Hypothalamus (tissue), 51 donors: ENCODE measurements around the gene PLCB4.

Source experiments
- DNase-seq, 51 donors: peaks; one replicate each; lab custom pipeline; 2025; lab: John Stamatoyannopoulos, UW

PLCB4 gene

DNA sequence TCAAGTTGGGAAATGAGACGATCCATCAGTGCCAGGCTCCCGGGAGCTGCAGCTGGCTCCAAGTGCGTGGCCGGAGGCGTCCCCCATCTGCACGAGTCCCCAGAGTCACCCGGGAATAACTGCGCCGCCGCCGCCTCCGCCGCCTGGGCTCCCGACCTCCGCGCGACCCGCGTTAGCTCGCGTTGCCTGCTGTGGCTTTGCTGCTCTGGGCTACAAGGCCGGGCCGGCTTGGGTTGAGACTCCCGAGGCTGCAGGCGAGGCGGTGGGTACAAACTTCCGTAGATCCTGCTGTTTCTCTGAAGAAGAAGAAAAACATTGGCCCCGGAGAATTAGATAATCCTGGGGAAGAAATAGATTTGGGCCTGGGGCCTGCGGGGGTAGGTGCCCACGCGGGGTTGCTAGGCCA lies 438.1 kb downstream of the PLCB4 start:
- DNase-seq = no peak

DNA sequence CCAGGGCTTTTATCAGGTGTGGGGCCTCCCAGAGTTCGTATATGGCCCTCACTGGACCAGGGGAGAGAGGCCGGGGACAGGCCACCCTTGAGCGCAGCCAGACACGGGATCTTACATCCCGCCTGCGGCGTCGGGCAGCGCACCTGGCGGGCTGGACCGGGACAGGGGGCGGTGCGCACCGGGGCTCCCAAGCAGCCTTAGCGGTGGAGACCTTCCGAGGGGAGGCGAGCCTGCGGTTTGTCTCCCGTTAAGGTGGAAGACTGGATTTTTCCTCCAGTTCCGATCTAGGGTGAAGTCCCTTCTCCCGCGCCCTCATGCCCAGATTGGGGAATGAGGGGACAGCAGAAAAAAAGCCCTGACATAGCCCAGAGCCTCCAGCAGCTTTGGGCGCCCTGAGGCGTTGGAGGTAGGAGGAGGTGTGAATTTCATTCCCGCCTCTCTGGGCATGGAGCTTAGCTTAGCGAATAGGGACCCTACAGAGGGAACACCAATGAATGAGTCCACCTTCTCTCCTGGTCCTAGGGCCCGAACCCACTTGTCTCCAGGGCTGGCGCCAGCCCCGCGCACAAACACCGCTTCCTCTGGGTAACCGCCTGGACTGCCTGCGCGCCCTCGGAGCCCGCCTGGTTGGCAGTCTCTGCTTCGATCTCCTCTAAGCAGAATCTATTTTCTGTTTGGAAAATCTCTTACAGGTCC lies 438.8 kb downstream of the PLCB4 start:
- no peak for DNase-seq

DNA sequence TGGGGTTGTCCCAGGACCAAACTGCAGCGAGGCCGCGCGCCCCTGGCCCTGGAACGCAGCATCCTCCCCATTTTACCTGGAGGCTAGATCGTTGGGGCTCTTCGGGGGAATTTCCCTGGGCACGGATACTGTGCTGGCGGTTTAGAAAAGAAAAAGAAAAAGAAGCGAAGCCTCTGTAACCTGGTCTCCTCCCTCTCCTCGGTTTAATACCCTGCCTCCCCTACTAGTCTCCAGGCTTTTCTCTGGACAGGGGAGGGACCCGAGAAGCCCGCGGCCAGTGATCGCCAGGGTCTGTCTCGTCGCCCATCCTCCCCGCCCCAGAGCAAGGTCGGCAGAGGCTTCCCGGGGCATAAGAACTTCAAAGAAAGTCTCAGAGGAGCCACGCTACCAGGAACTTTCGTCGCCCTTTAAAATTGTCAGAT lies 439.4 kb downstream of the PLCB4 start:
- no peak for DNase-seq

DNA sequence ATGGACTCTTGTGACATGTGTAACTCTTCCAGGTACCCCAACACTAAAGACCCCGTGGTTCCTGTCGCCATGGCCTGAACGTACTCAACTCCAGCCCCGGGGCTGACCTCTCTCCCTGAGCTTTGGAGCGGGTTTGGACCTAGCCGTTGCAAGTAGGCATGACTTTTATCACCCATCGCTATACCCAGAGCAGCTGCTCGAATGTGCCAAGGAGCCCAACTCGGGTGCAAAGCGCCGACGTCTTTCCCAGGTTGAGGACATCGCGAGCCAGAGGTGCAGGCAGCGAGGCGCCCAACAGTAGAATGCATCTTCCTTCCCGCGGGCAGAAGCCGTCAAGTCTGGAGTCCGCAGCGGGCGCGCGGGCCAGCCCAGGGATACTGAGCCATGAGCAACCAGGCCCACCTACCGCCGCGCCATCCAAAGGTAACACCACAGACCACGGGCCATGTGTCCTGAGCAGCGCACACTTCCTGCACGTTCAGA lies 439.9 kb downstream of the PLCB4 start:
- no peak for DNase-seq

DNA sequence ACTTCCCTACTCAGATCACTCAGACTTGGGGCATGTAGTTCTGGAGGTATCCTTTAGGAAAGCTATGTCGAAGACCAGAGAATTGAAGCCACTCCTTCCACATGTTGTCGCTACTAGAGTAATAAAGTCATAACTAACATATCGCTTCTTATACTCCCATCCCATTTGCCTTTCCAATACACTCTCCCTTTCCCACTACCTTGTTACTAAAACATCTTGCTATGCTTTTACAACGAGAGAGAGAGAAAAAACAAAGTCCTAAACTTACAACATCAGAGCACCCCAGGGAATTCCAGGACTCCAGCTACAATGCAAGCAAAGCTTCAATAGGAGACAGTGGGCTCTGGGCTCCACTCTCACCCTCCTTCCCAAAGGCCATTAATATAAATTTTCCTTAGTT lies 440.4 kb downstream of the PLCB4 start:
- DNase-seq = no peak

DNA sequence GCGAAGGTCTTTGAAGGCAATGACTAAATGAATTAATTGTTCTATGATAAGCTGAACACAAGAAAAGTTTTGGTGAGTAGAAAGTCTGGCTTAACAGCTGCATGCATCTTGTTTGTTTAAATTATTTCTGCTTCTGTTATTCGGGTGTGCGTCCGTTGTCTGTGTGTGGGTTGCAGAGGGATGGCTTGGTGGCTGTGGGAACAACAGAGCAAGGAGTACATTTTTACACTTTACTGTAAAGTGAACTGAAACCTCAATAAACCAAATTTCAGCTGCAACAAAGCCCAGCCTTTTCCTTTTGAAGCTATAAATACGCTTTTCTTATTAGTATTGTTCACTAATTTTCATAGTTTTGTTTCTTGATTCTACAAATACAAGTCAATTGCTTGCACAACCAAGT lies 442.0 kb downstream of the PLCB4 start:
- no peak for DNase-seq

DNA sequence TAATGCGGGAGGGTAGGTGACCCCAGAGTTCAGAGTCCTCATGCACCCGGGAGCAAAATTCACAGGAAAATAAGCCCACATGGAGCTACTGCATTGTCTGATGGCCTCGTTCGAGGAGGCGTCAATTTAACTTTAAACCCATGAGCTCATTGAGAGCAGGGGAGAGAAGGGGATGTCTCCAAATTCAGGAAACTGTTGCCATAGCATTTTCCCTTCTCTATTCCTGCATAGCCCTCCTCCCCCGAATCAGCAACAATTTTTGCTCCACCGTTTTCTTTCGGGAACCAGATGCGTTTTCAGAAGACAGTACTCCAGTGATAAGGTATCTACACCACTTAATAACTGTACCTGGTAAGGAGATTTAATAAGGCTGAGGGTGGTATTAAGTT lies 445.2 kb downstream of the PLCB4 start:
- DNase-seq = peak in 1 of 51 donors; percentile 69

DNA sequence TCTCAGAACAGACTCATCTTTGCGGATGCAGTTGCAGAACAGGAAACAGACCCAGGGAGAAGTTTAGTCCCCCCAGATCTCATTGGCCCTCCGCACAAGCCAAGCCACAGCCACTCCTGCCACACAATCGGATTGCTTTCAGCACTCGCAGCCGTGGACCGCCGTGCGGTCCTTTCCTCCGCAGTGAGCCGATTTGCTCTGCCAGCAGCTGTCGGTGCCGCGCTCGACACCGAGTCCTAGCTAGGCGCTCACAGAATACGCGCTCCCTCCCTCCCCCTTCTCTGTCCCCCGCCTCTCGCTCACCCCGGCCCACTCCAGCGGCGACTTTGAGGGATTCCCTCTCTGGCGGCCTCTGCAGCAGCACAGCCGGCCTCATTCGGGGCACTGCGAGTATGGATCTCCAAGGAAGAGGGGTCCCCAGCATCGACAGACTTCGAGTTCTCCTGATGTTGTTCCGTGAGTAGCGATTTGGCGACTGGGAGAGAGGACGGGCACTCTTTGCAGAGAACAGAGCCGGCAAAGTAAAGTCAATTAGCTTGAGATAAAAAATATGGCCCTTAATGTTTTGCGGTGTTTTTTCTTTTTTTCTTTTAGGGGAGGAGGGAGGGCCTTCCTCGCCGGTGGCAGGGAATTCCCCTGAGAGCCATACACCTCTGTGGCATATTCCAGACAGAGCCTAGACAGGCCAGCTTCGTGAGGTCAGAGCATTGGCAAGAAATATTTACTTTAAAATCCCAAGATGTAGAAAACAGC lies 445.8 kb downstream of the PLCB4 start, which contains the start of gene LAMP5:
TSS of gene LAMP5 (plus strand) at position 130 of the 753 bp plus-strand sequence. CDS start at position 393, 263 bp downstream.
- DNase-seq = peak in 26 of 51 donors; percentile 8 to 69 (median 34)

DNA sequence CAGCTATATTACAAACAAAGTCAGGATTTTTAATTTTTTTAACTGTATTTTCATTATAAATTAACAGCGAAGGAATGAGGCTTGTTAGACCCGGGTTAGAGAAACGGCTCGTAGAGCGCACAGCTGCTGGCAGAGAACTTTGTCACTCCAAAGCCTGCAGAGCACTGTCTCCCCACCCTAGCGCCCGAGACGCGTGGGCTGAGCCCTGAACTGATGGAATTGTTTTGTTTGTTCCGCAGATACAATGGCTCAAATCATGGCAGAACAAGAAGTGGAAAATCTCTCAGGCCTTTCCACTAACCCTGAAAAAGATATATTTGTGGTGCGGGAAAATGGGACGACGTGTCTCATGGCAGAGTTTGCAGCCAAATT lies 446.3 kb downstream of the PLCB4 start:
- DNase-seq = peak in 1 of 51 donors; percentile 35

DNA sequence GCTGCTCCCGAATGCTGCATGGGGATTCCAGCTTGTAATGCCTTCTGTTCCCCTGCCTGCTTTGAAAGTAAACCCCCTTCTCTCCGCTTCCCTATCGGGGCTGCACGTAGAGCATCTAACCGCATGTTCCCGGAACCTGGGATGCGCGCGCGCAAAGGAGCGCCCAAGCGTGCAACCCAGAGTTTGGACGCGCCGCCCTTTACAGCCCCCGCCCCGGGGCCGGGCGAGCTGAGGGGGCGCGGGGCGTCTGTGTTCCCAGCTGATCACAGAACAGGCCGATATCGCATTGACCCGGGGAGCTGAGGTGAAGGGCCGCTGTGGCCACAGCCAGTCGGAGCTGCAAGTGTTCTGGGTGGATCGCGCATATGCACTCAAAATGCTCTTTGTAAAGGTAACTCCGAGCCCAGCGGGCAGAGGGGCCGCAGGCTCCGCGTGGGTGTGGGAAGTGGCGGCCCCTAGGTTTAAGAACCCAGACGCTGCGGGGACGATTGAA lies 446.9 kb downstream of the PLCB4 start:
- peak in 2 of 51 donors; percentile 5 to 38 for DNase-seq

DNA sequence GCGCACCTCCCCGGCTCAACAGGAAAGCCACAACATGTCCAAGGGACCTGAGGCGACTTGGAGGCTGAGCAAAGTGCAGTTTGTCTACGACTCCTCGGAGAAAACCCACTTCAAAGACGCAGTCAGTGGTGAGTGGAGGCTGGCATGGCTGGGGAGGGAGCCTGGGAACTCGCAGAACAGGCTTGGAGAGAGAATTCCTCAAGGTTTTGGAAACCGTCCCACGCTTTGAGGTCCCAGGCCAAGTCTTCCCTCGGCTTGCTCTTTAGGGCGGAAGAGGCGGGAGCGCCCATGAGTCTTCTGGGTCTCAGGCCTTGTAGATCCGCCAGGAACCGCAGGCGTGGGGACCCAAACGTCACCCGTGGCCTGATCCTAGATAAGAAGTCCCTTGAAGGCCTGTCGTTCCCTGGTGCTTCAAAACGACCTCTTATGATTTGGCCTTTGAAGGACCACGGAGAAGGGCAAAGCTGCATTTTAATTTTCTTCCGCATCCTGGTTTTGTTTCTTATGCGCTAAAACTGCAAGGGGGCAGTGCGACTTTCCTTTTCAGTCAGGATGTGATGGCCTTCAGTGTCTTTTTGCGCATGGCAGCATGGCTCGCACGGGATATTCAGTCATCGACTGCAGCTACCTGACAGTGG lies 447.5 kb downstream of the PLCB4 start:
- peak in 6 of 51 donors; percentile 3 to 28 (median 18) for DNase-seq

DNA sequence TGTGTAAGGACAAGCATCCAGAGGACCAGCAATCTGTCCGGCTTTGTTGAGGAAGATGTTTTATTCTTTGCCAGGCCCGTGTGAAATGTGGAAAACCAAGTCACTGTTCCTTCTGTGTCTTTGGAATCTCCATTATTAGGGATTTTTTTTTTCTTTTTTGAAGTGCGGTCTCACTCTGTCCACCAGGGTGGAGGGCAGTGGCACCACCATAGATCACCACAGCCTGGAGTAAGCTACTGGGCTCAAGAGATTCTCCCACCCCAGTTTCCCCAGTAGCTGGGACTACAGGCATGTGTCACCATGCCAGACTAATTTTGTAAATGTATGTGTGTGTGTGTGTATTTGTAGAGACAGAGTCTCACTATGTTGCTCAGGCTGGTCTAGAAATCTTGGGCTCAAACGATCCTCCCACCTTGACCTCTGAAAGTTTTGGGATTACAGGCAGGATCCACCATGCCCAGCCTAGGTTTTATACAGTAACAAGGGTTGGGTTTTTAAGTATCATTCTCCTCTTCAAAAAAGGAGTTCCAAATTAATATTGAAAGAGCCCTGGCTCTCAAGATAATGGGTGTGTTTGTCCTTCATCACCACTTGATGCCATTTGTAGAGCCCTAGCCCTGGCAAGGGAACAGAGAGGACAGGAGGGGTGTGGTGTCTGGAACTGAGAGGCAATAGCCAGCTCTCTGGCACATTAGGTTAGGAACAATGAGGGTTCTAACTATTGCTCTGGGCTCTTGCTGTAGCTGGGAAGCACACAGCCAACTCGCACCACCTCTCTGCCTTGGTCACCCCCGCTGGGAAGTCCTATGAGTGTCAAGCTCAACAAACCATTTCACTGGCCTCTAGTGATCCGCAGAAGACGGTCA lies 448.6 kb downstream of the PLCB4 start:
- DNase-seq = no peak

DNA sequence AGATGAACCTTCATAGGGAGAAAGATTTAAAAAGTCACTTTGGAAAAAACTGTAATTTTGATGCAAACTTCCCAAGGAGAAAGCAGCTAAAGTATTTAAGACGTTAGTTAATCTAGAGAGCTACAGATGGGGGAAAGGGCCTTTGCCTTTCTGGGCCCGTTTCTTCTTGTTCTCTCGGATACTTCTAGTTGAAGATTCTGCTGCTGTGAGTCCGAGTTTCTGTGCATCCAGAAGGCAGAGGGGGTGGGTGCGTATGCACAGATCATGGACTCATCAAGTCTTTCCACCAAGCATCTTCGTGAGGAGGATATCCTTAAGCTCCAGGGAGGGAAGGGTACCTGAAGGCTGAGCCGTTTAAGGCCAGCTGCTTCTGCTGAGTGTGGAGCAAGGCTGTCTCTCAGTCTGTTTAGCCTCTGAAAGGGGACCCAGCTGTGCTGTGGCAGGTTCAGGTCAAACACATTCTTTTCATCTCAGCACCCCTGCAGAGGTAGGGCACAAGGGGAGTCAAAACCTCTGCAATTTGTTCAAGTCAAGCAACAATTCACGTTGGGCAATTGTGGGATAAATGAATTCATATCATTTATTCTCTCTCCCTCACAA lies 449.8 kb downstream of the PLCB4 start:
- peak in 1 of 51 donors; percentile 12 for DNase-seq

DNA sequence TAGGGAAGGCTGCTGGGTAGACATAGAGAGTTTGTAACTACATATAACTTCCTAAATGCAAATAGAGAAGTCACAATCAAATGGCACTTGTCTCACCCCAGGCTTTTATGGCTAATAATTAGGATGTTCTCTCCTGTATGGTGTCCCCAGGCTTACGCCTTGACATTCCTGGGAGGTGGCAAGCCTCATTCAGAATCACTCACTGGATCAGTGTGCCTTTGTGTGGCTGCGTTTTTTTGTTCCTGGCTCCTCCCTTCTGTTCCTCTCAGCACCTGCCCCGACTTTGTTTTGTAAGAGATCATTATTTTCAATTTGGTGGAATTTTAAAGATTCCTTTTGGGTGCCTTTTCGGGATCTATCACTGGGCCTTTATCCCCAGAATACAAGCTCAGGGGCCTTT lies 451.2 kb downstream of the PLCB4 start:
- DNase-seq = peak in 1 of 51 donors; percentile 18

DNA sequence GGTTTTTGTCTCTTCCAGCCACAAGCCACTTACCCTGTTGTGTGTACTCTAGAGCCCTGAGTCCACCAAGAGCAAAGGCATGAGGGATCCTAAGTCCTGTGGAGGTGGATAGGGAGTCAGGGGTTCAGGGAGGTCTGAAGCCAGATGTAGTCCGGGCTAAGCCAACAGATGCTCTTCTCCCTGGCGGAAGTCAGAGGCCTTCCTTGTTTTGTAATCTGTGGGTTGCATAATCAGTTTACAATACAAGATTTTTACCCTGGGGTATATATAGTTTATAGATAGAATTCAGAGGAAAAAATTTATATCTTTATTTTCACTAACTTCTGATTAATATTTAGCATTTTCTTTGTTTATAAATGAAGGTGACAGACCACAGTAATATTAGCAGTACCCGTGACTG lies 454.7 kb downstream of the PLCB4 start:
- DNase-seq = no peak
